A549 (cell line): ENCODE measurements around the gene NTN5. TPM values are rescaled to one million over a fixed set of nuclear protein-coding genes. Genes with fewer than 3 reads are reported as not detected.

ENCODE experiments used
- ATAC-seq, 2 experiments: fragments of 200-7000 bp in 1 of 2; fragments of >200 bp in 1 of 2; cut with Nextera tagmentation in 1 of 2; cut with Tn5 transposase in 1 of 2; 3 replicates each; pipeline versions ENCODE4 v1.8.0 to v1.9.1; 2018 to 2020; ENCODE audit warnings: mild to moderate bottlenecking in 1 of 2, moderate library complexity in 1 of 2
- CTCF ChIA-PET: fragments of 300-600 bp; sonication (Branson Sonifier 250); formaldehyde crosslinking; extraction: SDS; loops from one replicate; lab custom pipeline; 2021; ENCODE audit warnings: antibody characterized with exemption, inconsistent platforms; lab: Yijun Ruan, JAX
- POLR2A ChIA-PET: fragments of 350-600 bp; formaldehyde crosslinking; extraction: SDS; loops from one replicate; lab custom pipeline; 2021; ENCODE audit warnings: antibody characterized with exemption, inconsistent platforms; lab: Yijun Ruan, JAX
- DNase-seq, 2 experiments: peaks; one replicate each; pipeline versions ENCODE4 v3.0.0 to v3.0.0-alpha.2; 2011 to 2016; ENCODE audit warnings: low read depth in 1 of 2, low spot score in 1 of 2
- FAIRE-seq: peaks from 2 replicates; lab custom pipeline; 2011; peaks lifted over from hg19 to GRCh38; lab: Jason Lieb, UNC
- H3K27ac ChIP-seq, 2 experiments: fragments of >200 bp; sonication (Bioruptor Twin); formaldehyde crosslinking; 3 replicates each; pipeline ENCODE4 v1.5.1; 2016 to 2017
- H3K4me1 ChIP-seq: fragments of >200 bp; sonication (Bioruptor Twin); formaldehyde crosslinking; 3 replicates; pipeline ENCODE4 v1.6.1; 2016
- H3K4me2 ChIP-seq: fragments of >200 bp; sonication (Bioruptor Twin); formaldehyde crosslinking; 3 replicates; pipeline ENCODE4 v1.6.1; 2016
- H3K4me3 ChIP-seq: fragments of >200 bp; sonication (Bioruptor Twin); formaldehyde crosslinking; 3 replicates; pipeline ENCODE4 v1.5.1; 2016
- H3K9me3 ChIP-seq: fragments of >200 bp; sonication (Bioruptor Twin); formaldehyde crosslinking; 3 replicates; pipeline ENCODE4 v1.6.1; 2016
- BCL3 ChIP-seq: fragments of >200 bp; sonication (Bioruptor Twin); formaldehyde crosslinking; IDR thresholded peaks from 3 replicates; pipeline ENCODE4 v1.6.1; 2016
- CBX2 ChIP-seq: fragments of 200-600 bp; sonication (generic); IDR thresholded peaks from 2 replicates; pipeline ENCODE4 v1.6.1; 2016; ENCODE audit warnings: low read depth, mild to moderate bottlenecking, borderline replicate concordance
- CHD2 ChIP-seq: fragments of 150-350 bp; IDR thresholded peaks from 2 replicates; pipeline ENCODE4 v1.6.1; 2014; ENCODE audit warnings: low read length; ENCODE audit not compliant: partially characterized antibody
- E2F6 ChIP-seq: IDR thresholded peaks from 2 replicates; pipeline ENCODE4 v1.6.1; 2012; ENCODE audit warnings: low read depth, borderline replicate concordance
- EHF ChIP-seq: fragments of 250-450 bp; sonication (Bioruptor Pico); IDR thresholded peaks from 2 replicates; pipeline ENCODE4 v1.5.0; 2020; ENCODE audit warnings: mild to moderate bottlenecking
- ELK1 ChIP-seq: fragments of 150-350 bp; IDR thresholded peaks from 2 replicates; pipeline ENCODE4 v1.6.1; 2014; ENCODE audit warnings: low read depth, mild to moderate bottlenecking, low read length
- ESRRA ChIP-seq: fragments of 150-350 bp; IDR thresholded peaks from 2 replicates; pipeline ENCODE4 v1.6.1; 2014; ENCODE audit warnings: mild to moderate bottlenecking, low read length, borderline replicate concordance
- FOSB ChIP-seq: fragments of 250-450 bp; sonication (Bioruptor Pico); IDR thresholded peaks from 2 replicates; pipeline ENCODE4 v1.5.0; 2020; ENCODE audit warnings: mild to moderate bottlenecking, moderate library complexity
- FOXS1 ChIP-seq: fragments of 250-450 bp; sonication (Bioruptor Pico); IDR thresholded peaks from 2 replicates; pipeline ENCODE4 v1.5.0; 2020; ENCODE audit warnings: mild to moderate bottlenecking, moderate library complexity
- HMGXB4 ChIP-seq: fragments of 250-450 bp; sonication (Bioruptor Pico); IDR thresholded peaks from 2 replicates; pipeline ENCODE4 v1.5.0; 2021; ENCODE audit warnings: mild to moderate bottlenecking, moderate library complexity, borderline replicate concordance
- HOXB5 ChIP-seq: fragments of 250-450 bp; sonication (Bioruptor Pico); IDR thresholded peaks from 2 replicates; pipeline ENCODE4 v1.5.0; 2020; ENCODE audit warnings: mild to moderate bottlenecking, moderate library complexity
- JUN ChIP-seq, 2 experiments: fragments of >200 bp; sonication (Bioruptor Twin); formaldehyde crosslinking; IDR thresholded peaks; 2 replicates in 1 of 2; 3 replicates in 1 of 2; pipeline ENCODE4 v1.6.1; 2016 to 2017
- JUNB ChIP-seq: fragments of >200 bp; sonication (Bioruptor Twin); formaldehyde crosslinking; IDR thresholded peaks from 2 replicates; pipeline ENCODE4 v1.6.1; 2016
- MAX ChIP-seq: IDR thresholded peaks from 2 replicates; pipeline ENCODE4 v1.6.1; 2012
- NFE2L2 ChIP-seq: fragments of 150-350 bp; conservative IDR thresholded peaks from 2 replicates; pipeline ENCODE4 v1.6.1; 2014; ENCODE audit warnings: low read length
- NPAS2 ChIP-seq: fragments of 250-450 bp; sonication (Bioruptor Pico); IDR thresholded peaks from 2 replicates; pipeline ENCODE4 v1.8.0; 2022; ENCODE audit warnings: mild to moderate bottlenecking, moderate library complexity, borderline replicate concordance
- PHF8 ChIP-seq: fragments of 200-600 bp; sonication (generic); IDR thresholded peaks from 2 replicates; pipeline ENCODE4 v1.6.1; 2016; ENCODE audit warnings: low read depth, mild to moderate bottlenecking, antibody characterized with exemption, moderate library complexity, borderline replicate concordance
- POLR2A ChIP-seq: IDR thresholded peaks from 2 replicates; pipeline ENCODE4 v1.6.1; 2012; ENCODE audit warnings: mild to moderate bottlenecking, low read length
- RARB ChIP-seq: fragments of 250-450 bp; sonication (Bioruptor Pico); IDR thresholded peaks from 2 replicates; pipeline ENCODE4 v1.8.0; 2021; ENCODE audit warnings: mild to moderate bottlenecking, moderate library complexity
- RNF2 ChIP-seq: fragments of 200-600 bp; sonication (generic); IDR thresholded peaks from 2 replicates; pipeline ENCODE4 v1.6.1; 2016; ENCODE audit warnings: low read depth, mild to moderate bottlenecking, antibody characterized with exemption, moderate library complexity, borderline replicate concordance
- TFCP2L1 ChIP-seq: fragments of 250-450 bp; sonication (Bioruptor Pico); IDR thresholded peaks from 2 replicates; pipeline ENCODE4 v1.5.0; 2021; ENCODE audit warnings: mild to moderate bottlenecking
- TP53 ChIP-seq: fragments of 250-450 bp; sonication (Bioruptor Pico); IDR thresholded peaks from 2 replicates; pipeline ENCODE4 v1.5.0; 2021; ENCODE audit warnings: mild to moderate bottlenecking, moderate library complexity
- ZC3H11A ChIP-seq: fragments of 450-650 bp; IDR thresholded peaks from 2 replicates; pipeline ENCODE4 v1.6.1; 2014; ENCODE audit warnings: antibody characterized with exemption, mild to moderate bottlenecking
- WGBS: methylation state at CpG from one replicate; pipeline ENCODE4 v1.1.6; 2017; ENCODE audit errors: missing lambda C conversion rate; 5-methylcytosine and 5-hydroxymethylcytosine counted together
- polyA plus RNA-seq, 4 experiments: library from polyadenylated mRNA; depleted of rRNA in 3 of 4; stranded (reverse); fragments of >200 nt; fragmentation: RNase III in 1 of 4; extraction: RNeasy Plus Mini Kit Qiagen cat#74134 plus additional on column Dnase treatment in 1 of 4; gene quantifications; 2 replicates in 3 of 4; 3 replicates in 1 of 4; pipeline ENCODE4 v1.2.3, GENCODE V29; 2011 to 2017
- TF ChIP-seq, protein P1 (sequence below): fragments of 250-450 bp; sonication (Bioruptor Pico); IDR thresholded peaks from 2 replicates; pipeline ENCODE4 v1.5.0; 2020; ENCODE audit warnings: low read depth, mild to moderate bottlenecking, moderate library complexity

The NTN5 gene
- polyA plus RNA-seq, 2 of the 4 experiments (the other 2 are of a cell fraction), result 0.18 to 0.22 TPM

- FAIRE-seq, result no peak
- WGBS, result 6% methylated on average over 9 of the region's 67 CpGs
- ChIA-PET CTCF (interaction anchor here (1.6 kb wide), 1 partner anchor 51 kb away, joined by 3 read pairs; no protein-coding TSS in a partner anchor), POLR2A (interaction anchor here (1.4 to 1.5 kb wide), 3 partner anchors 10 to 16 kb away, joined by 8 to 18 read pairs (median 9); partner anchors contain the start of genes CA11, RPL18 and SPHK2)
- Histone ChIP-seq H3K4me1 (peaks cover 55% of the 10 kb centered on the region), H3K4me3 (peak overlapping the region; percentile 71), H3K4me2 (peak overlapping the region; percentile 100)
- DNase-seq, result peak; percentile 73 to 74
- peak; percentile 5 to 13 for ATAC-seq
- no peak for TF ChIP-seq CBX2
- TF ChIP-seq NFE2L2, result no peak
- peak; percentile 32 for TF ChIP-seq POLR2A
- TF ChIP-seq MAX, result 0 out of 2 replicates have a peak, but pooled peaks have one; percentile 30
- TF ChIP-seq PHF8, result peak; percentile 41; the same call in 1 of the 2 replicates
- 0 out of 3 replicates have a peak, but pooled peaks have one; percentile 29 for TF ChIP-seq BCL3
- TF ChIP-seq JUNB, result no peak
- no peak for TF ChIP-seq ESRRA
- no peak for TF ChIP-seq HMGXB4 (CRISPR knock-in tag)
- no peak for TF ChIP-seq NPAS2 (CRISPR knock-in tag)
- TF ChIP-seq, all 56 proteins: peak for 4
- no peaks in the 10 kb centered on the region for H3K9me3 ChIP-seq
- peak overlapping the region; percentile 86 to 92 for H3K27ac ChIP-seq
Measured at GRCh38 chr19:48635263-48635965, 37.4 kb downstream of the NTN5 start.

DNA sequence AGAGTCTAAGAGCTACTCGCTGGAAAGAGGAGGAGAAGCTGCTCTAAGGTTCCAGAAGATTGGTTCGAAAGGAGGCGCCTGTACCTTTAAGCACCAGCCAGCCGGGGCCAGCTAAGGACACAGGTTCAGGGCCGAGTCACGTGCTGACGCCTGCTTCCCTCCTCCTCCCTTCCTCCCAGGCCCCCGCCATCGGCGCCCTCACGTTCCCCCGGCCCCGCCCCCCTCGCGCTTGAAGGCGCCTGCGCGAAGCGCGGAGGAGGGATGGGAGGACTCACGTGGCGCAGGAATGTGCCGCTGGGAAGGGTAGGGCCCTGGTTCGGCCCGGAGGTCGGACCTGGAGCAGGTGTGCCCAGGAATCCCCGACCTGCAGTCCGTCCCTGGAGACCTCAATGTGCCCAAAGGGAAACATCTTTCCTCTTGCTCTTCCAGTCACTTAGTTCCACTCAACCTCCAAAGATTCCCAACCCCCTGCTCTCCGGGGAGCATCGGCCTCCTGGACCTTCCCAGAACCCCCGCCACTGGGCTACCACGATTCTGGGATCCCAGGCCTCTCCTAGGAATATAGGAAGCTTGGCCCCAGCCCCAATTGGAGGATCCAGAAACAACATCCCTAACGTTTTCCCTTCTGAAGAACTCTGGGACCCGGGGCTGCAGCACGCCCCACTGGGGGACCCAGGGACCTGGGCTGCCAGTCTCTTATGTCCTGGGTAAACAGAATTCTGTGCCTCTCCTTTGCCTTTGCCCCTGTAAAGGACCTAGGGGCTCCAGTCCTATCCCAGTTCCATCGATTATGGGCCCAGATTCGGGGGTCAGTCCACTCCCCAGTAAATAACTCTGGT, 38.2 kb downstream of the NTN5 start:
- POLR2A ChIA-PET, result interaction anchor here (0.5 to 1.5 kb wide), 5 partner anchors 11 to 78 kb away, joined by 3 to 18 read pairs (median 8); partner anchors contain the start of genes CA11, RPL18 and SPHK2
- TF ChIP-seq FOSB (0 out of 2 replicates have a peak, but pooled peaks have one; percentile 38), RARB (no peak; the same call in 1 of the 2 replicates), EHF (CRISPR knock-in tag) (0 out of 2 replicates have a peak, but pooled peaks have one; percentile 21), ESRRA (no peak), CHD2 (peak; percentile 59), POLR2A (peak; percentile 67), ELK1 (no peak), JUN (IDR thresholded peaks at IDR 0.05) (peak; percentile 73 to 86; a peak in 4 of 5 replicates), HOXB5 (CRISPR knock-in tag) (0 out of 2 replicates have a peak, but pooled peaks have one; percentile 42), TFCP2L1 (CRISPR knock-in tag) (0 out of 2 replicates have a peak, but pooled peaks have one; percentile 32), RNF2 (no peak), E2F6 (peak; percentile 94), HMGXB4 (CRISPR knock-in tag) (no peak), ZC3H11A (no peak), TP53 (CRISPR knock-in tag) (no peak), MAX (peak; percentile 97; the same call in 1 of the 2 replicates), FOXS1 (no peak)
- TF ChIP-seq, protein P1, sequence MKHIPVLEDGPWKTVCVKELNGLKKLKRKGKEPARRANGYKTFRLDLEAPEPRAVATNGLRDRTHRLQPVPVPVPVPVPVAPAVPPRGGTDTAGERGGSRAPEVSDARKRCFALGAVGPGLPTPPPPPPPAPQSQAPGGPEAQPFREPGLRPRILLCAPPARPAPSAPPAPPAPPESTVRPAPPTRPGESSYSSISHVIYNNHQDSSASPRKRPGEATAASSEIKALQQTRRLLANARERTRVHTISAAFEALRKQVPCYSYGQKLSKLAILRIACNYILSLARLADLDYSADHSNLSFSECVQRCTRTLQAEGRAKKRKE (CRISPR knock-in tag), result no peak; the same call in 1 of the 2 replicates

More for the DNA sequence above, 38.2 kb downstream of the NTN5 start:
- CTCF ChIA-PET, result interaction anchor here (1.3 to 2.0 kb wide), 4 partner anchors 11 to 514 kb away, joined by 3 to 5 read pairs (median 4); partner anchors contain the start of gene FAM83E
- peak overlapping the region; percentile 71 for H3K4me3 ChIP-seq
- ATAC-seq (peak; percentile 21 to 52), DNase-seq (peak; percentile 91 to 99), FAIRE-seq (peak; percentile 59)
- peak overlapping the region; percentile 100 for H3K4me2 ChIP-seq
- peak overlapping the region; percentile 86 to 92 for H3K27ac ChIP-seq
- peaks cover 55% of the 10 kb centered on the region for H3K4me1 ChIP-seq
- no peaks in the 10 kb centered on the region for H3K9me3 ChIP-seq
- 4% methylated on average over 22 of the region's 37 CpGs for WGBS
